HCT116 (cell line): ENCODE results near the gene INSL6.

Experiments
- ATF3 ChIP-seq: IDR thresholded peaks from 2 replicates; pipeline ENCODE4 v1.6.1; 2012
- CTCF ChIP-seq, 3 experiments: fragments of 200-600 bp in 1 of 3; sonication (generic) in 1 of 3; IDR thresholded peaks in 2 of 3; conservative IDR thresholded peaks in 1 of 3; 2 replicates each; pipeline ENCODE4 v1.5.1; 2012 to 2017; ENCODE audit warnings: low read depth in 2 of 3, low read length in 2 of 3, antibody characterized with exemption in 1 of 3, borderline replicate concordance in 1 of 3, control low read depth in 1 of 3, mild to moderate bottlenecking in 1 of 3, mixed read lengths in 1 of 3, mixed run types in 1 of 3, moderate library complexity in 1 of 3; ENCODE audit not compliant: insufficient read depth in 1 of 3
- EZH2 ChIP-seq: fragments of 200-600 bp; sonication (generic); IDR thresholded peaks from 2 replicates; pipeline ENCODE4 v1.6.1; 2017; ENCODE audit warnings: antibody characterized with exemption, mixed run types
- EZH2phosphoT487 ChIP-seq: fragments of 200-600 bp; IDR thresholded peaks from 2 replicates; pipeline ENCODE4 v1.6.1; 2018; ENCODE audit warnings: antibody characterized with exemption, borderline replicate concordance
- POLR2A ChIP-seq: IDR thresholded peaks from 2 replicates; pipeline ENCODE4 v1.7.0; 2011; ENCODE audit warnings: borderline replicate concordance; ENCODE audit not compliant: insufficient read depth, insufficient read length; ENCODE audit errors: extremely low read depth
- ZBTB33 ChIP-seq: IDR thresholded peaks from 2 replicates; pipeline ENCODE4 v1.6.1; 2011; ENCODE audit warnings: mild to moderate bottlenecking, low read length, moderate library complexity; ENCODE audit not compliant: insufficient replicate concordance; ENCODE audit errors: extremely low read depth
- ZNF274 ChIP-seq: fragments of 200-500 bp; sonication (Bioruptor generic); IDR thresholded peaks from 2 replicates; pipeline ENCODE4 v1.6.1; 2014; ENCODE audit warnings: mild to moderate bottlenecking, low read depth, low read length, inconsistent platforms

GRCh38 chr9:5205071-5205470, 19.6 kb upstream of the INSL6 start:
- TF ChIP-seq EZH2phosphoT487 (no peak), ATF3 (no peak), CTCF (IDR thresholded peaks at IDR 0.05 in 2 of 3, conservative IDR thresholded peaks at IDR 0.05 in 1 of 3; ENCODE audit: borderline replicate concordance in 1 of 3, insufficient read depth in 1 of 3, low read depth in 2 of 3, low read length in 2 of 3) (no peak), POLR2A (no peak), ZBTB33 (no peak), EZH2 (no peak), ZNF274 (no peak)
